SIG-M5 treated with dmso at 0.1 percent for 504 hours (cell line): ENCODE data around the gene ZC3H13.

ENCODE experiments used
- DNase-seq: peaks from one replicate; lab custom pipeline; 2025; ENCODE audit not compliant: unreplicated experiment; lab: John Stamatoyannopoulos, UW

Gene ZC3H13

GRCh38 chr13:46071590-46072249, 19.2 kb upstream of the ZC3H13 start:
- peak; percentile 11 for DNase-seq

GRCh38 chr13:46063292-46063691, 10.7 kb upstream of the ZC3H13 start:
- DNase-seq: no peak

- DNase-seq: peak; percentile 68
Observed at GRCh38 chr13:46062185-46062584, 9.6 kb upstream of the ZC3H13 start.

- no peak for DNase-seq
Observed at GRCh38 chr13:46059405-46059804, 6.9 kb upstream of the ZC3H13 start.

GRCh38 chr13:46058268-46058667, 5.7 kb upstream of the ZC3H13 start:
- DNase-seq: no peak

- no peak for DNase-seq
Observed at GRCh38 chr13:46057256-46058015, 4.9 kb upstream of the ZC3H13 start.

GRCh38 chr13:46053162-46054012, 841 bp upstream of the ZC3H13 start:
- DNase-seq: no peak

- DNase-seq: peak; percentile 50
Observed at GRCh38 chr13:46051968-46052318, 603 bp downstream of the ZC3H13 start.

GRCh38 chr13:46050771-46051170, 1.8 kb downstream of the ZC3H13 start:
- DNase-seq: no peak

GRCh38 chr13:46045424-46045823, 7.1 kb downstream of the ZC3H13 start:
- no peak for DNase-seq

GRCh38 chr13:46043647-46044046, 8.9 kb downstream of the ZC3H13 start:
- DNase-seq: no peak

GRCh38 chr13:46041419-46041839, 11.1 kb downstream of the ZC3H13 start:
- DNase-seq: no peak

GRCh38 chr13:46040763-46041162, 11.8 kb downstream of the ZC3H13 start:
- no peak for DNase-seq

- DNase-seq: no peak
Observed at GRCh38 chr13:46039411-46040182, 12.9 kb downstream of the ZC3H13 start.

- DNase-seq: no peak
Observed at GRCh38 chr13:46038296-46038695, 14.2 kb downstream of the ZC3H13 start.

GRCh38 chr13:46035066-46035465, 17.5 kb downstream of the ZC3H13 start:
- DNase-seq: no peak

- DNase-seq: no peak
Observed at GRCh38 chr13:46032341-46032740, 20.2 kb downstream of the ZC3H13 start.

- no peak for DNase-seq
Observed at GRCh38 chr13:46031581-46032263, 20.8 kb downstream of the ZC3H13 start.

- DNase-seq: no peak
Observed at GRCh38 chr13:46025157-46025556, 27.4 kb downstream of the ZC3H13 start.

- no peak for DNase-seq
Observed at GRCh38 chr13:46022481-46022880, 30.1 kb downstream of the ZC3H13 start.
